Gastroesophageal sphincter (tissue), 3 donors: ENCODE results near the gene MACROD2.

Experiments used
- CTCF ChIP-seq, 4 experiments: fragments of 200-600 bp in 2 of 4; fragments of 450-650 bp in 2 of 4; sonication (generic) in 1 of 4; IDR thresholded peaks; one replicate each; pipeline ENCODE4 v1.5.1; 2017 to 2019; ENCODE audit warnings: antibody characterized with exemption in 4 of 4, mild to moderate bottlenecking in 2 of 4, moderate library complexity in 2 of 4
- EP300 ChIP-seq: sonication (generic); formaldehyde crosslinking; IDR thresholded peaks from one replicate; pipeline ENCODE4 v1.6.1; 2017; ENCODE audit warnings: antibody characterized with exemption, mild to moderate bottlenecking
- POLR2A ChIP-seq, 2 donors: fragments of 450-650 bp; IDR thresholded peaks; one replicate each; pipeline ENCODE4 v1.6.1; 2017; ENCODE audit warnings: antibody characterized with exemption in 2 of 2, mild to moderate bottlenecking in 2 of 2, moderate library complexity in 1 of 2

- no peak for TF ChIP-seq CTCF (IDR thresholded peaks at IDR 0.05)
- TF ChIP-seq EP300: no peak
- TF ChIP-seq POLR2A (IDR thresholded peaks at IDR 0.05): no peak
Observed at GRCh38 chr20:15496501-15497039, 1501.3 kb downstream of the MACROD2 start.
